H1 (cell line): ENCODE results near the gene SGMS1. TPM values are rescaled to one million over a fixed set of nuclear protein-coding genes. Genes with fewer than 3 reads are reported as not detected.
A peak's percentile ranks its signal among the peaks of the same experiment; 100 is the strongest.

ENCODE experiments used
- CTCF ChIA-PET: fragments of 300-600 bp; sonication (Branson Sonifier 250); formaldehyde crosslinking; loops from one replicate; lab custom pipeline; 2021; ENCODE audit not compliant: partially characterized antibody; lab: Charles Lee
- POLR2A ChIA-PET: fragments of 300-600 bp; sonication (Branson Sonifier 250); formaldehyde crosslinking; loops from one replicate; lab custom pipeline; 2021; ENCODE audit warnings: inconsistent platforms; ENCODE audit not compliant: partially characterized antibody; lab: Charles Lee
- DNase-seq, 2 experiments: peaks; one replicate each; pipeline versions ENCODE4 v3.0.0 to v3.0.0-alpha.2; 2010 to 2022; ENCODE audit warnings: low spot score in 2 of 2, low read depth in 1 of 2, mixed read lengths in 1 of 2
- FAIRE-seq: peaks from 2 replicates; lab custom pipeline; 2011; peaks lifted over from hg19 to GRCh38; lab: Jason Lieb, UNC
- H2AFZ ChIP-seq: 2 replicates; pipeline ENCODE4 v1.8.1; 2012; ENCODE audit warnings: low read length, inconsistent platforms
- H2AK5ac ChIP-seq: 2 replicates; pipeline ENCODE4 v1.6.1; 2013; ENCODE audit warnings: low read depth, low read length
- H2BK120ac ChIP-seq: replicated peaks from 2 replicates; pipeline ENCODE3; 2013; ENCODE audit warnings: low read depth, low read length, inconsistent platforms
- H2BK12ac ChIP-seq: 2 replicates; pipeline ENCODE4 v1.6.1; 2013; ENCODE audit warnings: low read depth, low read length
- H2BK15ac ChIP-seq: 2 replicates; pipeline ENCODE4 v1.6.1; 2013; ENCODE audit warnings: low read length
- H2BK20ac ChIP-seq: 2 replicates; pipeline ENCODE4 v1.6.1; 2013; ENCODE audit warnings: low read length
- H2BK5ac ChIP-seq: 2 replicates; pipeline ENCODE4 v1.6.1; 2013; ENCODE audit warnings: low read depth, low read length
- H3K14ac ChIP-seq: 2 replicates; pipeline ENCODE4 v1.6.1; 2013; ENCODE audit warnings: inconsistent platforms; ENCODE audit not compliant: insufficient read length
- H3K18ac ChIP-seq: 2 replicates; pipeline ENCODE4 v1.6.1; 2013; ENCODE audit warnings: low read length; ENCODE audit errors: extremely low read depth
- H3K23ac ChIP-seq: 2 replicates; pipeline ENCODE4 v1.6.1; 2013; ENCODE audit warnings: inconsistent platforms; ENCODE audit not compliant: insufficient read length
- H3K23me2 ChIP-seq: 2 replicates; pipeline ENCODE4 v1.6.1; 2013; ENCODE audit warnings: low read depth, low read length
- H3K27ac ChIP-seq: 2 replicates; pipeline ENCODE4 v1.6.1; 2011; ENCODE audit warnings: low read depth, low read length, inconsistent platforms
- H3K27me3 ChIP-seq, 4 experiments: replicated peaks in 1 of 4; 1 replicate in 1 of 4; 2 replicates in 3 of 4; pipeline versions ENCODE4 v1.6.1 to v1.8.1; 2011 to 2013; ENCODE audit warnings: low read length in 3 of 4, mild to moderate bottlenecking in 3 of 4, inconsistent platforms in 2 of 4, mixed read lengths in 2 of 4, moderate library complexity in 1 of 4; ENCODE audit not compliant: control insufficient read depth in 3 of 4, insufficient read depth in 3 of 4; ENCODE audit errors: extremely low read depth in 1 of 4
- H3K36me3 ChIP-seq, 4 experiments: 2 replicates each; pipeline versions ENCODE4 v1.6.1 to v1.8.1; 2011 to 2013; ENCODE audit warnings: mild to moderate bottlenecking in 4 of 4, low read length in 3 of 4, moderate library complexity in 2 of 4, control low read depth in 1 of 4, inconsistent platforms in 1 of 4; ENCODE audit not compliant: insufficient read depth in 4 of 4, control insufficient read depth in 2 of 4
- H3K4ac ChIP-seq: replicated peaks from 2 replicates; pipeline ENCODE3; 2013; ENCODE audit warnings: low read length, low read depth, mixed read lengths, inconsistent platforms; ENCODE audit not compliant: insufficient read length
- H3K4me1 ChIP-seq, 4 experiments: replicated peaks in 1 of 4; 1 replicate in 1 of 4; 2 replicates in 3 of 4; pipeline versions ENCODE4 v1.6.1 to v1.8.1; 2011 to 2013; ENCODE audit warnings: low read length in 3 of 4, inconsistent platforms in 2 of 4, mixed read lengths in 1 of 4; ENCODE audit not compliant: insufficient read depth in 4 of 4, control insufficient read depth in 3 of 4
- H3K4me2 ChIP-seq, 2 experiments: 2 replicates each; pipeline versions ENCODE4 v1.6.1 to v1.8.1; 2011 to 2013; ENCODE audit warnings: low read depth in 2 of 2, low read length in 2 of 2, control low read depth in 1 of 2, inconsistent platforms in 1 of 2, mild to moderate bottlenecking in 1 of 2; ENCODE audit not compliant: insufficient read depth in 1 of 2
- H3K4me3 ChIP-seq, 4 experiments: fragments of 200-600, 300-600 bp in 1 of 4; sonication (generic), shearing (Covaris generic), sonication (Bioruptor Twin) in 1 of 4; 2 replicates each; pipeline versions ENCODE4 v1.5.1 to v1.8.1; 2011 to 2016; ENCODE audit warnings: low read length in 4 of 4, low read depth in 3 of 4, control low read depth in 2 of 4, inconsistent platforms in 2 of 4, mild to moderate bottlenecking in 2 of 4, mixed read lengths in 1 of 4, moderate library complexity in 1 of 4; ENCODE audit not compliant: insufficient read depth in 2 of 4; ENCODE audit errors: extremely low read depth in 1 of 4
- H3K56ac ChIP-seq: replicated peaks from 2 replicates; pipeline ENCODE3; 2013; ENCODE audit warnings: low read depth, mild to moderate bottlenecking, mixed read lengths, low read length, inconsistent platforms; ENCODE audit not compliant: insufficient read length
- H3K79me1 ChIP-seq: 2 replicates; pipeline ENCODE4 v1.6.1; 2013; ENCODE audit warnings: low read depth, low read length, control low read depth
- H3K79me2 ChIP-seq, 2 experiments: 2 replicates each; pipeline versions ENCODE4 v1.6.1 to v1.8.1; 2012 to 2013; ENCODE audit warnings: low read length in 2 of 2, mild to moderate bottlenecking in 2 of 2, inconsistent platforms in 1 of 2; ENCODE audit not compliant: insufficient read depth in 2 of 2, control insufficient read depth in 1 of 2
- H3K9ac ChIP-seq, 4 experiments: replicated peaks in 1 of 4; 1 replicate in 1 of 4; 2 replicates in 3 of 4; pipeline versions ENCODE4 v1.6.1 to v1.8.1; 2011 to 2013; ENCODE audit warnings: low read depth in 3 of 4, low read length in 3 of 4, control low read depth in 2 of 4, mild to moderate bottlenecking in 2 of 4, moderate library complexity in 2 of 4, inconsistent platforms in 1 of 4; ENCODE audit errors: extremely low read depth in 1 of 4
- H3K9me3 ChIP-seq, 2 experiments: 2 replicates each; pipeline versions ENCODE4 v1.6.1 to v1.8.1; 2012 to 2013; ENCODE audit warnings: mild to moderate bottlenecking in 2 of 2, moderate library complexity in 2 of 2, control low read depth in 1 of 2, inconsistent platforms in 1 of 2, low read depth in 1 of 2, low read length in 1 of 2, mixed read lengths in 1 of 2; ENCODE audit not compliant: insufficient read depth in 2 of 2
- H4K20me1 ChIP-seq, 2 experiments: replicated peaks in 1 of 2; 2 replicates each; pipeline versions ENCODE3 to v1.8.1; 2011 to 2013; ENCODE audit warnings: inconsistent platforms in 2 of 2, low read length in 2 of 2, mild to moderate bottlenecking in 1 of 2; ENCODE audit not compliant: insufficient read depth in 2 of 2, control insufficient read depth in 1 of 2
- H4K5ac ChIP-seq: 2 replicates; pipeline ENCODE4 v1.6.1; 2013; ENCODE audit warnings: low read length, low read depth, mixed read lengths, inconsistent platforms; ENCODE audit not compliant: insufficient read length
- H4K8ac ChIP-seq: 2 replicates; pipeline ENCODE4 v1.8.0; 2013; ENCODE audit warnings: mild to moderate bottlenecking, moderate library complexity, low read length, inconsistent platforms; ENCODE audit not compliant: insufficient read depth; ENCODE audit errors: extremely low read depth
- H4K91ac ChIP-seq: replicated peaks from 2 replicates; pipeline ENCODE3; 2013; ENCODE audit warnings: low read length, mixed read lengths, inconsistent platforms; ENCODE audit not compliant: insufficient read length
- ASH2L ChIP-seq: fragments of 200-600, 300-600 bp; sonication (generic); IDR thresholded peaks from one replicate; pipeline ENCODE4 v1.7.1; 2017; ENCODE audit warnings: low read length
- CEBPB ChIP-seq: IDR thresholded peaks from 2 replicates; pipeline ENCODE4 v1.6.1; 2012; ENCODE audit warnings: low read depth, low read length
- NANOG ChIP-seq: IDR thresholded peaks from 2 replicates; pipeline ENCODE4 v1.6.1; 2011; ENCODE audit warnings: low read length, low read depth, mild to moderate bottlenecking, inconsistent platforms; ENCODE audit not compliant: insufficient read depth, poor library complexity, severe bottlenecking
- RFX5 ChIP-seq: IDR thresholded peaks from 2 replicates; pipeline ENCODE4 v1.6.1; 2011; ENCODE audit warnings: low read depth, low read length, improper control_type of control experiment, borderline replicate concordance
- TBP ChIP-seq: IDR thresholded peaks from 2 replicates; pipeline ENCODE4 v1.6.1; 2011; ENCODE audit warnings: low read depth, low read length, improper control_type of control experiment
- WGBS, 2 experiments: shearing (Covaris generic) in 1 of 2; methylation state at CpG; one replicate each; pipeline versions ENCODE4 v1.1.6 to v1.1.7; 2013 to 2015; ENCODE audit warnings: low lambda C conversion rate in 2 of 2, mixed read lengths in 2 of 2, inconsistent platforms in 1 of 2, low coverage in 1 of 2, missing lambda C conversion rate in 1 of 2; ENCODE audit not compliant: insufficient replicate concordance in 2 of 2, insufficient coverage in 1 of 2, insufficient read length in 1 of 2; ENCODE audit errors: extremely low coverage in 1 of 2, missing lambda C conversion rate in 1 of 2; 5-methylcytosine and 5-hydroxymethylcytosine counted together
- polyA plus RNA-seq, 7 experiments: library from polyadenylated mRNA; depleted of rRNA in 3 of 7; stranded (reverse) in 5 of 7; unstranded in 2 of 7; fragments of >200 nt in 5 of 7; fragments of 200-250 nt in 2 of 7; gene quantifications; 1 replicate in 5 of 7; 2 replicates in 1 of 7; 4 replicates in 1 of 7; pipeline versions ENCODE4 v1.2.1 to v1.2.3, GENCODE V29; 2011 to 2013; ENCODE audit warnings: missing spikeins in 2 of 7, mixed read lengths in 2 of 7
- total RNA-seq: library from RNA; stranded (reverse); fragmentation: NEBNext Ultra II Directional; extraction: Animal tissue kit (Norgen Biotek cat#: 25700); gene quantifications from 2 replicates; pipeline ENCODE4 v1.2.1, GENCODE V29; 2021

Gene SGMS1
- total and polyA plus RNA-seq, 2 of the 8 experiments (the other 6 are each of a cell fraction or from before 2014, with no cell fraction given), result 6.0 to 15.6 TPM

GRCh38 chr10:50538555-50539398 is 85.0 kb downstream of the SGMS1 start:
- Histone ChIP-seq H3K56ac (no peak overlapping the region), H4K91ac (no peak overlapping the region), H3K14ac (no peak overlapping the region), H3K79me1 (no peaks in the 10 kb centered on the region), H2BK20ac (no peak overlapping the region), H4K20me1 (peaks cover 0 to 5% of the 10 kb centered on the region in 2 experiments), H3K27ac (no peak overlapping the region), H2BK5ac (no peak overlapping the region), H3K9me3 (no peaks in the 10 kb centered on the region), H2AK5ac (no peak overlapping the region), H3K36me3 (no peaks in the 10 kb centered on the region), H3K23ac (no peak overlapping the region), H3K27me3 (no peaks in the 10 kb centered on the region), H3K4me1 (no peaks in the 10 kb centered on the region), H3K9ac (no peak overlapping the region), H2BK120ac (no peak overlapping the region), H3K4me2 (no peak overlapping the region), H3K18ac (no peak overlapping the region), H3K23me2 (no peaks in the 10 kb centered on the region), H3K4ac (peak overlapping the region; percentile 86), H2AFZ (no peak overlapping the region), H3K79me2 (peaks cover 0 to 10% of the 10 kb centered on the region in 2 experiments; a peak in 2 of 4 replicates), H2BK15ac (no peak overlapping the region), H3K4me3 (no peak overlapping the region), H4K8ac (no peak overlapping the region), H2BK12ac (no peak overlapping the region), H4K5ac (no peak overlapping the region)
- TF ChIP-seq NANOG, result no peak
- TF ChIP-seq ASH2L, result no peak
- TF ChIP-seq RFX5, result no peak
- no peak for TF ChIP-seq CEBPB
- no peak for TF ChIP-seq TBP
- CTCF ChIA-PET, result interaction anchor here (1.3 kb wide), 1 partner anchor 171 kb away, joined by 3 read pairs; no protein-coding TSS in a partner anchor
- WGBS, 2 experiments, result 92% methylated on average over 7 of the region's 7 CpGs; no CpG with 5 or more reads in 1 of the 2 experiments
- FAIRE-seq (no peak), DNase-seq (no peak)
- POLR2A ChIA-PET, result no interaction called here
